ENCODE results near the gene TEX13D. TPM values are rescaled to one million over a fixed set of nuclear protein-coding genes. Genes with fewer than 3 reads are reported as not detected.

TEX13D gene
- total and polyA plus RNA-seq, 9 of the 15 experiments (the other 6 are each of a cell fraction or from before 2014, with no cell fraction given), result 0.06 TPM; not detected in 8

GRCh38 chrX:124348182-124348581 is 15.7 kb downstream of the TEX13D start:
- in situ Hi-C loops (cut with MboI), result no loop called here
- H3K9me1 ChIP-seq (ENCODE audit: control insufficient read depth, insufficient read depth, low read length), result no peaks in the 10 kb centered on the region
- DNase-seq (ENCODE audit: extremely low read depth in 1 of 4, low spot score in 3 of 4), result peak; percentile 9 to 73 (median 24)
- ATAC-seq, result peak; percentile 86
- intact Hi-C loops (cut with micrococcal nuclease), result loop anchor here (5.0 kb wide), 1 partner anchor 386 kb away; the partner anchor contains the start of gene STAG2
- H3K27ac ChIP-seq (ENCODE audit: extremely low read depth, low read depth, low read length), result peak overlapping the region; percentile 71
- no TSS peak for BruUV-seq (replicated peaks)
- H3K36me3 ChIP-seq (ENCODE audit: control insufficient read depth, insufficient read depth, low read length), result no peaks in the 10 kb centered on the region
- peak overlapping the region; percentile 68 for H3K4me2 ChIP-seq (ENCODE audit: insufficient read depth, low read length)
- FAIRE-seq, result peak; percentile 92
- H3K4me3 ChIP-seq, result no peak overlapping the region
- peak overlapping the region in 1 of 2 experiments; percentile 14; a peak in 1 of 4 replicates for H3K9ac ChIP-seq (ENCODE audit: insufficient read depth in 1 of 2, low read depth in 2 of 2, low read length in 2 of 2)
- no peaks in the 10 kb centered on the region for H3K79me2 ChIP-seq (ENCODE audit: control insufficient read depth, insufficient read depth, low read length)
- ChIA-PET POLR2A (interaction anchor here (0.6 to 2.8 kb wide), 3 partner anchors 12 to 1151 kb away, joined by 3 to 7 read pairs (median 3); no protein-coding TSS in a partner anchor), CTCF (ENCODE audit: low intra/inter-chr PET ratio) (no interaction called here)
- peak overlapping the region; percentile 69 for H2AFZ ChIP-seq (ENCODE audit: low read depth, low read length)
- H3K27me3 ChIP-seq (ENCODE audit: control insufficient read depth in 2 of 2, insufficient read depth in 2 of 2, low read length in 2 of 2), result no peaks in the 10 kb centered on the region
- H3K4me1 ChIP-seq (replicated peaks in 1 of 2; ENCODE audit: control insufficient read depth in 2 of 2, insufficient read depth in 2 of 2, low read length in 2 of 2), result peaks cover 14 to 30% of the 10 kb centered on the region in 2 experiments; a peak in 4 of 5 replicates
- H4K20me1 ChIP-seq (replicated peaks; ENCODE audit: control insufficient read depth, insufficient read depth, low read length), result no peaks in the 10 kb centered on the region
- WGBS (ENCODE audit: insufficient coverage, low coverage, missing lambda C conversion rate), result 0% methylated on average over 5 of the region's 5 CpGs
- H3K9me3 ChIP-seq (replicated peaks; ENCODE audit: control insufficient read depth, insufficient read depth, low read depth, low read length), result no peaks in the 10 kb centered on the region
- no peak for TF ChIP-seq EWSR1 (IDR thresholded peaks at IDR 0.05; ENCODE audit: borderline replicate concordance, low read depth, partially characterized antibody)
- no peak for TF ChIP-seq SPI1 (IDR thresholded peaks at IDR 0.05; ENCODE audit: borderline replicate concordance, low read depth, low read length)
- TF ChIP-seq CXXC5 (CRISPR knock-in tag; IDR thresholded peaks at IDR 0.05), result no peak
- no peak for TF ChIP-seq TAF9B (IDR thresholded peaks at IDR 0.05; ENCODE audit: partially characterized antibody)
- no peak for TF ChIP-seq MNT (conservative IDR thresholded peaks at IDR 0.05)
- no peak for TF ChIP-seq ZNF778 (CRISPR knock-in tag; IDR thresholded peaks at IDR 0.05)
- no peak for TF ChIP-seq ARNT (IDR thresholded peaks at IDR 0.05)
- TF ChIP-seq ZFPM2 (CRISPR knock-in tag; IDR thresholded peaks at IDR 0.05), result no peak
- TF ChIP-seq EP300 (IDR thresholded peaks at IDR 0.05; ENCODE audit: low read length), result peak; percentile 46; the same call in 1 of the 2 replicates
- no peak for TF ChIP-seq MBD1 (CRISPR knock-in tag; IDR thresholded peaks at IDR 0.05)
- no peak for TF ChIP-seq MAX (CRISPR knock-in tag; IDR thresholded peaks at IDR 0.05)
- no peak for TF ChIP-seq CEBPB (tag; IDR thresholded peaks at IDR 0.05)

All from K562 (cell line).